SK-N-SH (cell line): ENCODE results near the gene TBC1D2. TPM values are rescaled to one million over a fixed set of nuclear protein-coding genes. Genes with fewer than 3 reads are reported as not detected.

Source experiments
- CTCF ChIA-PET: fragments of 300-600, 350-600 bp; formaldehyde crosslinking; extraction: SDS; loops from one replicate; lab custom pipeline; 2021; lab: Yijun Ruan, JAX
- POLR2A ChIA-PET: fragments of 350-600 bp; sonication (Branson Sonifier 250); formaldehyde crosslinking; extraction: SDS; loops from one replicate; lab custom pipeline; 2020; ENCODE audit warnings: antibody characterized with exemption, inconsistent platforms; lab: Yijun Ruan, JAX
- DNase-seq: peaks from one replicate; pipeline ENCODE4 v3.0.0; 2012
- H2AFZ ChIP-seq: fragments of 200-600 bp; sonication (generic); 2 replicates; pipeline ENCODE4 v1.8.1; 2016; ENCODE audit warnings: antibody characterized with exemption, mild to moderate bottlenecking, low read depth
- H3F3A ChIP-seq: fragments of 200-600 bp; sonication (generic); replicated peaks from 2 replicates; pipeline ENCODE3; 2016; ENCODE audit warnings: antibody characterized with exemption, mild to moderate bottlenecking; ENCODE audit not compliant: insufficient read depth
- H3K27ac ChIP-seq, 2 experiments: fragments of 200-500 bp in 1 of 2; fragments of 200-600 bp in 1 of 2; sonication (Bioruptor generic) in 1 of 2; sonication (generic), shearing (Covaris generic) in 1 of 2; 2 replicates each; pipeline versions ENCODE4 v1.5.1 to v1.6.1; 2014 to 2016; ENCODE audit warnings: low read depth in 2 of 2, inconsistent platforms in 1 of 2, low read length in 1 of 2, mild to moderate bottlenecking in 1 of 2, mixed read lengths in 1 of 2
- H3K27me3 ChIP-seq: fragments of 200-600 bp; sonication (generic), shearing (Covaris generic); 2 replicates; pipeline ENCODE4 v1.6.1; 2016; ENCODE audit warnings: mixed run types; ENCODE audit not compliant: insufficient read depth
- H3K36me3 ChIP-seq, 2 experiments: fragments of 200-500 bp in 1 of 2; fragments of 200-600 bp in 1 of 2; sonication (Bioruptor generic) in 1 of 2; sonication (generic) in 1 of 2; replicated peaks in 1 of 2; 2 replicates each; pipeline versions ENCODE3 to v1.5.1; 2014 to 2016; ENCODE audit warnings: low read length in 1 of 2, mild to moderate bottlenecking in 1 of 2; ENCODE audit not compliant: insufficient read depth in 2 of 2, control insufficient read depth in 1 of 2
- H3K4me1 ChIP-seq, 2 experiments: fragments of 200-500 bp in 1 of 2; fragments of 200-600 bp in 1 of 2; sonication (Bioruptor generic) in 1 of 2; sonication (generic), shearing (Covaris generic) in 1 of 2; 2 replicates each; pipeline versions ENCODE4 v1.5.1 to v1.6.1; 2014 to 2016; ENCODE audit warnings: low read depth in 1 of 2, low read length in 1 of 2, mixed run types in 1 of 2; ENCODE audit not compliant: insufficient read depth in 2 of 2, control insufficient read depth in 1 of 2
- H3K4me2 ChIP-seq: fragments of 200-600 bp; sonication (generic), shearing (Covaris generic); 2 replicates; pipeline ENCODE4 v1.6.1; 2017; ENCODE audit warnings: mixed run types
- H3K4me3 ChIP-seq, 2 experiments: fragments of 200-500 bp in 1 of 2; fragments of 200-600 bp in 1 of 2; sonication (Bioruptor generic) in 1 of 2; sonication (generic), shearing (Covaris generic) in 1 of 2; 2 replicates each; pipeline versions ENCODE4 v1.5.1 to v1.8.1; 2014 to 2016; ENCODE audit warnings: low read depth in 2 of 2, inconsistent platforms in 1 of 2, low read length in 1 of 2, mild to moderate bottlenecking in 1 of 2, mixed read lengths in 1 of 2, moderate library complexity in 1 of 2
- H3K79me2 ChIP-seq: fragments of 200-600 bp; sonication (generic); 2 replicates; pipeline ENCODE4 v1.8.1; 2017; ENCODE audit warnings: mild to moderate bottlenecking; ENCODE audit not compliant: insufficient read depth
- H3K9ac ChIP-seq: fragments of 200-600 bp; sonication (generic); 2 replicates; pipeline ENCODE4 v1.6.1; 2017; ENCODE audit warnings: mixed run types
- H3K9me2 ChIP-seq: fragments of 200-600 bp; sonication (generic); 2 replicates; pipeline ENCODE4 v1.6.1; 2017; ENCODE audit warnings: mixed run types
- H3K9me3 ChIP-seq: fragments of 200-600 bp; sonication (generic); 2 replicates; pipeline ENCODE4 v1.6.1; 2017; ENCODE audit warnings: mixed run types, mild to moderate bottlenecking, moderate library complexity
- H4K20me1 ChIP-seq: fragments of 200-600 bp; sonication (generic); 2 replicates; pipeline ENCODE4 v1.6.1; 2017; ENCODE audit warnings: mild to moderate bottlenecking, mixed run types; ENCODE audit not compliant: insufficient read depth
- GATA2 ChIP-seq: sonication (generic); formaldehyde crosslinking; IDR thresholded peaks from 2 replicates; pipeline ENCODE4 v1.5.0; 2020; ENCODE audit warnings: mild to moderate bottlenecking, missing genetic modification reagents
- MEF2A ChIP-seq: IDR thresholded peaks from 2 replicates; pipeline ENCODE4 v1.4.0; 2012; ENCODE audit warnings: low read depth, borderline replicate concordance
- MXI1 ChIP-seq: IDR thresholded peaks from 2 replicates; pipeline ENCODE4 v1.6.1; 2012; ENCODE audit warnings: mild to moderate bottlenecking, low read depth, low read length, improper control_type of control experiment
- NFIC ChIP-seq: IDR thresholded peaks from 2 replicates; pipeline ENCODE4 v1.4.0; 2012; ENCODE audit warnings: borderline replicate concordance
- NRF1 ChIP-seq: IDR thresholded peaks from 2 replicates; pipeline ENCODE4 v1.6.1; 2012; ENCODE audit warnings: low read depth, mild to moderate bottlenecking, low read length
- PBX3 ChIP-seq: IDR thresholded peaks from 2 replicates; pipeline ENCODE4; 2012
- RAD21 ChIP-seq: IDR thresholded peaks from 2 replicates; pipeline ENCODE4 v1.6.1; 2012; ENCODE audit warnings: mild to moderate bottlenecking, low read length
- SIN3A ChIP-seq: IDR thresholded peaks from 2 replicates; pipeline ENCODE4 v1.6.1; 2012; ENCODE audit warnings: low read depth, mild to moderate bottlenecking, low read length, moderate library complexity, borderline replicate concordance
- TAF1 ChIP-seq: IDR thresholded peaks from 2 replicates; pipeline ENCODE4 v1.6.1; 2012; ENCODE audit warnings: low read depth, mild to moderate bottlenecking, low read length, moderate library complexity, borderline replicate concordance
- YY1 ChIP-seq: IDR thresholded peaks from 2 replicates; pipeline ENCODE4 v1.4.0; 2012; ENCODE audit warnings: low read depth, mild to moderate bottlenecking
- WGBS: methylation state at CpG from one replicate; pipeline ENCODE4 v1.1.6; 2017; ENCODE audit warnings: low lambda C conversion rate; 5-methylcytosine and 5-hydroxymethylcytosine counted together
- polyA plus RNA-seq, 3 experiments: library from polyadenylated mRNA; depleted of rRNA; stranded (reverse); fragments of >200 nt; gene quantifications; 2 replicates each; pipeline ENCODE4 v1.2.3, GENCODE V29; 2012
- TF ChIP-seq, protein P1 (sequence below): fragments of 200-600 bp; sonication (generic); IDR thresholded peaks from 2 replicates; pipeline ENCODE4 v1.6.1; 2017; ENCODE audit warnings: antibody characterized with exemption, mild to moderate bottlenecking, moderate library complexity

TBC1D2 gene
- polyA plus RNA-seq, 1 of the 3 experiments (the other 2 are of a cell fraction), result 5.6 TPM

GRCh38 chr9:98208635-98209034, 46.8 kb downstream of the TBC1D2 start:
- H3K4me3 ChIP-seq, result no peak overlapping the region
- no peaks in the 10 kb centered on the region for H3K27me3 ChIP-seq
- DNase-seq, result no peak
- 92% methylated on average over 10 of the region's 20 CpGs for WGBS
- H3K4me2 ChIP-seq, result no peak overlapping the region
- POLR2A ChIA-PET, result no interaction called here
- H3F3A ChIP-seq, result no peaks in the 10 kb centered on the region
- no peak overlapping the region for H3K9ac ChIP-seq
- no peaks in the 10 kb centered on the region for H3K9me2 ChIP-seq
- H3K36me3 ChIP-seq, result no peaks in the 10 kb centered on the region
- CTCF ChIA-PET, result interaction anchor here (1.7 to 5.8 kb wide), 6 partner anchors 8 to 568 kb away, joined by 6 to 49 read pairs (median 22); partner anchors contain the start of genes TBC1D2 and TRIM14
- H3K27ac ChIP-seq, result no peak overlapping the region
- no peaks in the 10 kb centered on the region for H3K79me2 ChIP-seq
- H3K4me1 ChIP-seq, result no peaks in the 10 kb centered on the region
- H3K9me3 ChIP-seq, result no peaks in the 10 kb centered on the region
- no peak overlapping the region for H2AFZ ChIP-seq
- TF ChIP-seq GATA2 (no peak), RAD21 (no peak), NFIC (no peak), PBX3 (no peak), MEF2A (no peak), TAF1 (no peak)
- TF ChIP-seq, protein P1, sequence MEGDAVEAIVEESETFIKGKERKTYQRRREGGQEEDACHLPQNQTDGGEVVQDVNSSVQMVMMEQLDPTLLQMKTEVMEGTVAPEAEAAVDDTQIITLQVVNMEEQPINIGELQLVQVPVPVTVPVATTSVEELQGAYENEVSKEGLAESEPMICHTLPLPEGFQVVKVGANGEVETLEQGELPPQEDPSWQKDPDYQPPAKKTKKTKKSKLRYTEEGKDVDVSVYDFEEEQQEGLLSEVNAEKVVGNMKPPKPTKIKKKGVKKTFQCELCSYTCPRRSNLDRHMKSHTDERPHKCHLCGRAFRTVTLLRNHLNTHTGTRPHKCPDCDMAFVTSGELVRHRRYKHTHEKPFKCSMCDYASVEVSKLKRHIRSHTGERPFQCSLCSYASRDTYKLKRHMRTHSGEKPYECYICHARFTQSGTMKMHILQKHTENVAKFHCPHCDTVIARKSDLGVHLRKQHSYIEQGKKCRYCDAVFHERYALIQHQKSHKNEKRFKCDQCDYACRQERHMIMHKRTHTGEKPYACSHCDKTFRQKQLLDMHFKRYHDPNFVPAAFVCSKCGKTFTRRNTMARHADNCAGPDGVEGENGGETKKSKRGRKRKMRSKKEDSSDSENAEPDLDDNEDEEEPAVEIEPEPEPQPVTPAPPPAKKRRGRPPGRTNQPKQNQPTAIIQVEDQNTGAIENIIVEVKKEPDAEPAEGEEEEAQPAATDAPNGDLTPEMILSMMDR, result no peak
- H4K20me1 ChIP-seq, result no peaks in the 10 kb centered on the region

- Histone ChIP-seq H3K9me3 (no peaks in the 10 kb centered on the region), H3K27me3 (no peaks in the 10 kb centered on the region), H3K9me2 (no peaks in the 10 kb centered on the region), H2AFZ (no peak overlapping the region), H3K4me3 (no peak overlapping the region), H3K9ac (no peak overlapping the region), H3F3A (no peaks in the 10 kb centered on the region), H4K20me1 (no peaks in the 10 kb centered on the region), H3K36me3 (no peaks in the 10 kb centered on the region), H3K79me2 (no peaks in the 10 kb centered on the region), H3K27ac (no peak overlapping the region), H3K4me1 (no peaks in the 10 kb centered on the region), H3K4me2 (no peak overlapping the region)
- WGBS, result 79% methylated on average over 3 of the region's 4 CpGs
- ChIA-PET POLR2A (interaction anchor here (0.7 kb wide), 1 partner anchor 49 kb away, joined by 5 read pairs; no protein-coding TSS in a partner anchor), CTCF (interaction anchor here (0.9 to 5.8 kb wide), 10 partner anchors 9 to 569 kb away, joined by 4 to 49 read pairs (median 11); partner anchors contain the start of genes TBC1D2 and TRIM14)
- TF ChIP-seq NRF1, result no peak
- TF ChIP-seq GATA2, result no peak
- no peak for TF ChIP-seq MXI1
- no peak for TF ChIP-seq SIN3A
- TF ChIP-seq YY1, result no peak
- DNase-seq, result no peak
These were observed 47.8 kb downstream of the TBC1D2 start for GRCh38 chr9:98207606-98208005.
